HCT116 (cell line): ENCODE results near the gene SSR1. TPM values are rescaled to one million over a fixed set of nuclear protein-coding genes. Genes with fewer than 3 reads are reported as not detected.

Experiments used
- ATAC-seq: fragments of 200-7000 bp; cut with Tn5 transposase; 2 replicates; pipeline ENCODE4 v1.9.1; 2020; ENCODE audit warnings: mild to moderate bottlenecking, moderate library complexity
- BruUV-seq: library from RNA; stranded (reverse); fragments of 400-500 nt; replicated peaks from 2 replicates; lab custom pipeline; 2021; lab: Mats Ljungman, UMichigan
- CTCF ChIA-PET: fragments of 300-600 bp; sonication (Branson Sonifier 250); formaldehyde crosslinking; loops from one replicate; lab custom pipeline; 2021; ENCODE audit warnings: antibody characterized with exemption; lab: Charles Lee
- POLR2A ChIA-PET: fragments of 300-600, 350-600 bp; sonication (Branson Sonifier 250); formaldehyde crosslinking; loops from one replicate; lab custom pipeline; 2021; ENCODE audit warnings: antibody characterized with exemption; lab: Charles Lee
- RAD21 ChIA-PET, 2 experiments: fragments of 300-600 bp; sonication (Branson Sonifier 250); formaldehyde crosslinking; loops; one replicate each; lab custom pipeline; 2023; ENCODE audit warnings: low total read pairs in 2 of 2; ENCODE audit not compliant: uncharacterized antibody in 2 of 2, unreplicated experiment in 2 of 2, low non-redundant PET in 1 of 2; lab: Charles Lee
- DNase-seq: peaks from one replicate; pipeline ENCODE4 v3.0.0-alpha.2; 2010; ENCODE audit warnings: low read depth, low spot score
- H2AFZ ChIP-seq: fragments of 200-600 bp; shearing (Covaris generic), sonication (generic); 2 replicates; pipeline ENCODE4 v1.6.1; 2017; ENCODE audit warnings: low read depth, mixed run types, mixed read lengths, antibody characterized with exemption, low read length; ENCODE audit not compliant: poor library complexity, severe bottlenecking
- H3K27ac ChIP-seq: 2 replicates; pipeline ENCODE4 v1.5.1; 2012; ENCODE audit warnings: low read depth, low read length
- H3K27me3 ChIP-seq: fragments of 200-600 bp; sonication (generic); 2 replicates; pipeline ENCODE4 v1.6.1; 2016; ENCODE audit warnings: mixed run types, low read length, mixed read lengths; ENCODE audit not compliant: insufficient read depth
- H3K36me3 ChIP-seq, 2 experiments: fragments of 200-500 bp in 1 of 2; fragments of 200-600 bp in 1 of 2; sonication (Bioruptor generic) in 1 of 2; sonication (generic) in 1 of 2; 2 replicates each; pipeline versions ENCODE4 v1.5.1 to v1.6.1; 2014 to 2016; ENCODE audit warnings: low read length in 2 of 2, inconsistent platforms in 1 of 2, mixed read lengths in 1 of 2, mixed run types in 1 of 2; ENCODE audit not compliant: insufficient read depth in 2 of 2, control insufficient read depth in 1 of 2
- H3K4me1 ChIP-seq, 2 experiments: fragments of 200-600 bp in 1 of 2; sonication (generic) in 1 of 2; 2 replicates each; pipeline versions ENCODE4 v1.5.1 to v1.6.1; 2012 to 2017; ENCODE audit warnings: low read length in 2 of 2, inconsistent platforms in 1 of 2, mild to moderate bottlenecking in 1 of 2, mixed read lengths in 1 of 2, mixed run types in 1 of 2, moderate library complexity in 1 of 2; ENCODE audit not compliant: insufficient read depth in 2 of 2, control insufficient read depth in 1 of 2
- H3K4me2 ChIP-seq: fragments of 200-600 bp; sonication (generic); 2 replicates; pipeline ENCODE4 v1.6.1; 2017; ENCODE audit warnings: mixed run types, low read length, mixed read lengths
- H3K4me3 ChIP-seq, 2 experiments: fragments of 200-600 bp in 1 of 2; sonication (generic) in 1 of 2; replicated peaks in 1 of 2; 2 replicates each; pipeline ENCODE4 v1.5.1; 2011 to 2016; ENCODE audit warnings: low read length in 2 of 2, control low read depth in 1 of 2, low read depth in 1 of 2, mild to moderate bottlenecking in 1 of 2, mixed read lengths in 1 of 2, mixed run types in 1 of 2
- H3K79me2 ChIP-seq: fragments of 200-600 bp; sonication (generic); 2 replicates; pipeline ENCODE4 v1.6.1; 2017; ENCODE audit warnings: mild to moderate bottlenecking, mixed run types, low read length, moderate library complexity, mixed read lengths; ENCODE audit not compliant: insufficient read depth
- H3K9ac ChIP-seq: fragments of 200-600 bp; sonication (generic); 2 replicates; pipeline ENCODE4 v1.6.1; 2016; ENCODE audit warnings: low read length, mixed read lengths
- H3K9me2 ChIP-seq: fragments of 200-600 bp; sonication (generic), shearing (Covaris generic); 2 replicates; pipeline ENCODE4 v1.6.1; 2017; ENCODE audit warnings: mixed run types, mild to moderate bottlenecking, moderate library complexity; ENCODE audit not compliant: insufficient read depth
- H3K9me3 ChIP-seq, 2 experiments: fragments of 200-500 bp in 1 of 2; fragments of 200-600 bp in 1 of 2; sonication (Bioruptor generic) in 1 of 2; sonication (generic) in 1 of 2; 2 replicates each; pipeline ENCODE4 v1.6.1; 2014 to 2017; ENCODE audit warnings: low read length in 2 of 2, mixed read lengths in 2 of 2, inconsistent platforms in 1 of 2, low read depth in 1 of 2, mild to moderate bottlenecking in 1 of 2, mixed run types in 1 of 2, moderate library complexity in 1 of 2; ENCODE audit not compliant: control insufficient read depth in 1 of 2, insufficient read depth in 1 of 2
- H4K20me1 ChIP-seq: fragments of 200-600 bp; sonication (generic), shearing (Covaris generic); 2 replicates; pipeline ENCODE4 v1.6.1; 2017; ENCODE audit warnings: mixed run types, mild to moderate bottlenecking, moderate library complexity; ENCODE audit not compliant: insufficient read depth
- CTCF ChIP-seq, 3 experiments: fragments of 200-600 bp in 1 of 3; sonication (generic) in 1 of 3; IDR thresholded peaks in 2 of 3; conservative IDR thresholded peaks in 1 of 3; 2 replicates each; pipeline ENCODE4 v1.5.1; 2012 to 2017; ENCODE audit warnings: low read depth in 2 of 3, low read length in 2 of 3, antibody characterized with exemption in 1 of 3, borderline replicate concordance in 1 of 3, control low read depth in 1 of 3, mild to moderate bottlenecking in 1 of 3, mixed read lengths in 1 of 3, mixed run types in 1 of 3, moderate library complexity in 1 of 3; ENCODE audit not compliant: insufficient read depth in 1 of 3
- FOSL1 ChIP-seq: IDR thresholded peaks from 2 replicates; pipeline ENCODE4 v1.6.1; 2012; ENCODE audit warnings: low read depth
- MAX ChIP-seq: IDR thresholded peaks from 2 replicates; pipeline ENCODE4 v1.6.1; 2012
- POLR2A ChIP-seq: IDR thresholded peaks from 2 replicates; pipeline ENCODE4 v1.7.0; 2011; ENCODE audit warnings: borderline replicate concordance; ENCODE audit not compliant: insufficient read depth, insufficient read length; ENCODE audit errors: extremely low read depth
- ZFX ChIP-seq: fragments of 450-650 bp; IDR thresholded peaks from 2 replicates; pipeline ENCODE4 v1.6.1; 2017
- ZNF274 ChIP-seq: fragments of 200-500 bp; sonication (Bioruptor generic); IDR thresholded peaks from 2 replicates; pipeline ENCODE4 v1.6.1; 2014; ENCODE audit warnings: mild to moderate bottlenecking, low read depth, low read length, inconsistent platforms
- intact Hi-C: fragments of 100-400 bp; cut with micrococcal nuclease; formaldehyde crosslinking; loops from 2 replicates; pipeline ENCODE4 v1.10.0; 2022
- total RNA-seq: library from RNA; stranded (reverse); gene quantifications from one replicate; pipeline ENCODE4 v1.2.1, GENCODE V29; 2021; ENCODE audit not compliant: unreplicated experiment

SSR1 gene
- total RNA-seq, 1 experiment from 2014 or later: 127 TPM

- H2AFZ ChIP-seq: peak overlapping the region; percentile 82
- no peaks in the 10 kb centered on the region for H3K9me3 ChIP-seq
- H3K36me3 ChIP-seq: no peaks in the 10 kb centered on the region
- no peaks in the 10 kb centered on the region for H3K79me2 ChIP-seq
- intact Hi-C loops: no loop called here
- DNase-seq (no peak), ATAC-seq (peak; percentile 29)
- POLR2A ChIA-PET: no interaction called here
- peak overlapping the region; percentile 97 for H3K4me2 ChIP-seq
- H3K4me3 ChIP-seq: peak overlapping the region; percentile 69 to 79
- RAD21 ChIA-PET: no interaction called here
- TF ChIP-seq CTCF (IDR thresholded peaks at IDR 0.05 in 2 of 3, conservative IDR thresholded peaks at IDR 0.05 in 1 of 3; ENCODE audit: borderline replicate concordance in 1 of 3, insufficient read depth in 1 of 3, low read depth in 2 of 3, low read length in 2 of 3) (no peak), POLR2A (no peak), MAX (no peak), ZNF274 (no peak), ZFX (no peak), FOSL1 (no peak)
- no peaks in the 10 kb centered on the region for H4K20me1 ChIP-seq
- H3K27ac ChIP-seq: peak overlapping the region; percentile 35
- CTCF ChIA-PET: interaction anchor here (1.1 to 1.2 kb wide), 2 partner anchors 565 to 585 kb away, joined by 3 to 5 read pairs; no protein-coding TSS in a partner anchor
- peak overlapping the region; percentile 65 for H3K9ac ChIP-seq
- BruUV-seq: no TSS peak
- H3K4me1 ChIP-seq: peaks cover 12 to 21% of the 10 kb centered on the region in 2 experiments
- H3K9me2 ChIP-seq: no peaks in the 10 kb centered on the region
- H3K27me3 ChIP-seq: no peaks in the 10 kb centered on the region
These were observed 51.0 kb downstream of the SSR1 start for GRCh38 chr6:7261852-7262461.
